Measurements from ENCODE around the gene PRMT7. TPM values are rescaled to one million over a fixed set of nuclear protein-coding genes. Genes with fewer than 3 reads are reported as not detected.

The PRMT7 gene
- total RNA-seq, 1 donor from 2014 or later: 35.7 TPM

GRCh38 chr16:68374961-68375660 lies 64.3 kb downstream of the PRMT7 start:
- no peak for DNase-seq (ENCODE audit: low spot score)

- no peak for DNase-seq (ENCODE audit: low spot score)
Observed at GRCh38 chr16:68375801-68376536, 65.2 kb downstream of the PRMT7 start.

DNA sequence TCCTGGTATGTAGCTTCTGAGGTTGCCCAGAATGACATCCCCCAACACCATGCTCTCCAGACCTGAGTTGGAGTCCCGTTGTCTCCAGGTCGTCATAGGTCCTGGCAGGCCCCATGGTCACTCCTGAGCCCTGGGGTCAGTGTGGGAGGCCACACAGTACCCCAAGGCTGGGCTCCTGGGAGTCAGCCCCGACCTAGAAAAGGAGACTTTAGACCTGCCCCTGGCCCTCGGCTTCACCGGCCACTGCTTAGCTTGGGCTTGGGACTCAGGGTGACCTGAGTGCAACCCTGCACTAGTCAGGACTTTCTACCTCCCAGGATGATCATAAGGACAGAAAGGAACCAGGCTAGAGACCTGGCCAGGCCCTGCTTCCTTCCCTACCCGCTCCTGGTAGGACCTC lies 65.8 kb downstream of the PRMT7 start:
- no peak for DNase-seq (ENCODE audit: low spot score)

GRCh38 chr16:68377221-68377620 lies 66.4 kb downstream of the PRMT7 start:
- no peak for DNase-seq (ENCODE audit: low spot score)

- no peak for DNase-seq (ENCODE audit: low spot score)
Observed at GRCh38 chr16:68377667-68378393, 67.0 kb downstream of the PRMT7 start.

- no peak for DNase-seq (ENCODE audit: low spot score)
Observed at GRCh38 chr16:68378436-68379415, 67.9 kb downstream of the PRMT7 start.

GRCh38 chr16:68379472-68380347 lies 68.9 kb downstream of the PRMT7 start:
- DNase-seq (ENCODE audit: low spot score): no peak

- no peak for DNase-seq (ENCODE audit: low spot score)
Observed at GRCh38 chr16:68380348-68380670, 69.5 kb downstream of the PRMT7 start.

DNA sequence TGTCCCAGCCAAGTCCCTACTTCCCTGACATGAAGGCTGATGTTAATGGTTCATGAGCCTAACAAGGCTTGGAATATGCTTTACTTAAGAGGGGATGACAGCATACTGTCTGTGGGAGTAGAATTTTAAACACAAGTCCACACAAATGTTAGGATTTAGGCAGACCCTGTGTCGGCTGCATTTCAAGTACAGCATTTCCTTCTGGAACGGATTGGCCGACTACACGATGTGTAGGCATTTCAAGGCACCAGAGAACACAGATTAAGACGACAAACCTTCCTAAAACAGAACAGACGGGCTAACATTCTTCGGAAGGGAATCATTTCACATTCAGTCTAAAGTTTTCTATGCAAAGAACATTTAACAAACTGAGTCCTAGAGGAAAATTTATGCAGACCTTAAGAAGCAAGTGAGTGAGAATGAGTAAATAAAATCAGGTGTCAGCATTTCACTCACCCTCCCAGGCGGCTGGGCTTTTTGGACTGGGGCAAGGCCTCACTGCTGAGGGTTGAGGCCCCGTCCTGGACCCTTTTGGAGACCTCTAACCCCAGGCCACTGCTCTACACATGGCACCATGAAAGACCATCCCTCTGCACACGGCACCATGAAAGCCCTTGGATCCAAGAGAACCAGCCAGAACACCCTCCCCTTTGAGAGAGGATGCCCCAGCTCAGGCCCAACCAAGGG lies 70.0 kb downstream of the PRMT7 start:
- no peak for DNase-seq (ENCODE audit: low spot score)

GRCh38 chr16:68381363-68381724 lies 70.5 kb downstream of the PRMT7 start:
- DNase-seq (ENCODE audit: low spot score): no peak

- no peak for DNase-seq (ENCODE audit: low spot score)
Observed at GRCh38 chr16:68382296-68382718, 71.5 kb downstream of the PRMT7 start.

GRCh38 chr16:68383858-68384257 lies 73.0 kb downstream of the PRMT7 start:
- DNase-seq (ENCODE audit: low spot score): no peak

GRCh38 chr16:68384288-68385161 lies 73.7 kb downstream of the PRMT7 start:
- no peak for DNase-seq (ENCODE audit: low spot score)

GRCh38 chr16:68385371-68385770 lies 74.6 kb downstream of the PRMT7 start:
- DNase-seq (ENCODE audit: low spot score): no peak

GRCh38 chr16:68386628-68387027 lies 75.8 kb downstream of the PRMT7 start:
- DNase-seq (ENCODE audit: low spot score): no peak

- no peak for DNase-seq (ENCODE audit: low spot score)
Observed at GRCh38 chr16:68387301-68387700, 76.5 kb downstream of the PRMT7 start.

- DNase-seq (ENCODE audit: low spot score): no peak
Observed at GRCh38 chr16:68388124-68388523, 77.3 kb downstream of the PRMT7 start.

DNA sequence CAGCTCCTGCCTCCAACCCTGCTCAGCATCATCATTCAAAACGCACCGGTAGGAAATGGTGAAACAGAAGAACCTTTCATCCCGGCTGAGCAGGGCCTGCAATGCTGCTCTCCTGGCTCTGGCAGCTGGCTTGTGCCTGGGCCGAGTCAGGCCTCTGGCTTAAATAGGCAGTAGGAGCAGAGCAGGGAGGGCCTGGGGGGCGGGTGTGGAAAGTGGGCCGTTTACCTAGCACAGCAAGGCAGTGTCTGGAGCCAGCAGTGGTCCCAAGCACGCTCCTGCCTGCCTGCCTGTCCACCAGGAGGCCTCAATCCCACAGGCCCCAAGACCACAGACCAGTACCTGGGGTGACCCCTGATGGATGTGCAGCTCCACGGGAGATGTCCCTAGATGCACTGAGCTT lies 78.2 kb downstream of the PRMT7 start:
- no peak for DNase-seq (ENCODE audit: low spot score)
